ENCODE data around the gene GNB3.

GNB3 gene

DNA sequence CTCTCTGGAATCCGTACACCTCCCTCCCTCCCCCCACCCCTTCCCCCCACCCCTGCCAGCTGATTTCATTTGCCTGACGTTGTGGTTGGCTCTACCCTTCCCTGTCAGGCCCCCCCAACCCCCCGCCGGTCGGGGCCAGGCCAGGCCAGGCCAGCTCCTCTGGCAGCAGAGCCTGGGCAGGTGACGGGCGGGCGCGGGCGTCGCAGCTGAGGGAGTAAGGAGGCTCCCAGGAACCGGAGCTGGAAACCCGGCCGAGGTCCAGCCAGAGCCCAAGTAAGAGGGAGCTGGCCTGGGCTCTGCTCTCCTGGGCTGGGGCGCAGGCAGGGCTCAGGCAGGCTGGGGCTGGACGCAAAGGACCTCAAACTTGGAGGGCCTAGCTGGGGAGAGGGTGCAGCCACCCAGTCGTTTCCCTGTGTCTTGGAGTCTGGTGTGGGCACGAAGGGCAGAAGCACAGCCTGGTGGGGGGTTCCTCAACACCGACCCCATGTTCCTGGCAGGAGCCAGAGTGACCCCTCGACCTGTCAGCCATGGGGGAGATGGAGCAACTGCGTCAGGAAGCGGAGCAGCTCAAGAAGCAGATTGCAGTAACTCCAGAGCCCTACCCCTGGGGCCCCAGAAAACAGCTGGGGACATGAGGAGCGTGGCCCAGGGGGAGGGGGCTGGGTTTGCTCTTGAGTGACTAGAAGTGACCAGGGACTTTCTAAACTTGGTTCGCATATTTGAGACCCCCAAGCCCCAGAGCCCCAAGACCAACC is at the start of gene GNB3:
Gene GNB3, plus strand, starts transcription at position 165 of the 755 bp plus-strand sequence. Its CDS starts 363 bp downstream, at position 528.
- TF ChIP-seq GATA3 (IDR thresholded peaks at IDR 0.05; ENCODE audit: low read depth, low read length) = no peak
- TF ChIP-seq GATA2 (IDR thresholded peaks at IDR 0.05; ENCODE audit: low read depth, low read length) = no peak

DNA sequence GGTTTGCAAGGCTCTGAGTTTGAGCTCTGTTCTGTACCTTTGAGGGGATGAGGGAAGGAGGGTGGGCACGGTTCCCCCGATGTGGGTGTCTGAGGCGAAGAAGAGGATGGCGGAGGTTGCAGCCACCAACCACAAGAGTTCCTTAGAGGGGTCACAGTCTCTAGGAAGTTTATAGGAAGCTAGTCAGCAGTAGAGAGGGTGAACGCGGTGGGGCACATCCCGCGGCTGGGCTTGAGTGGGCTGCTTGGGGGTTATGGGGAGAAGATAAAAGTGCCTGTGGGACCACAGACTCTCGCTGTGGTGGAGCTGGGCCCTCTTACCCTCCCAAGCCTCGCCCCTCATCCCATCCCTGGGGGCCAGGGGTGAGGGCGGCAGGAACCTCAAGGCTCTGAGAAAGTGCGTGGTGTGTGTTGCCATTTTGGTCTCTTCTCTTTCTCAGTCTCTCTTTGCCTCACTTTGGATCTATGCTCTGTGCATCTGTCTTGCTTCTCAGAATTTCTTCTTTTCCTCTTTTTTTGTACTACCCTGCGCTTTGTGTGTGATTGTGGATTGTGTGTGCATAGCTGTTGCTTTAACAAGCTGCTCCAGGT is 48.7 kb upstream of the GNB3 start:
- no peak for TF ChIP-seq GATA3 (IDR thresholded peaks at IDR 0.05; ENCODE audit: low read depth, low read length)
- no peak for TF ChIP-seq GATA2 (IDR thresholded peaks at IDR 0.05; ENCODE audit: low read depth, low read length)

DNA sequence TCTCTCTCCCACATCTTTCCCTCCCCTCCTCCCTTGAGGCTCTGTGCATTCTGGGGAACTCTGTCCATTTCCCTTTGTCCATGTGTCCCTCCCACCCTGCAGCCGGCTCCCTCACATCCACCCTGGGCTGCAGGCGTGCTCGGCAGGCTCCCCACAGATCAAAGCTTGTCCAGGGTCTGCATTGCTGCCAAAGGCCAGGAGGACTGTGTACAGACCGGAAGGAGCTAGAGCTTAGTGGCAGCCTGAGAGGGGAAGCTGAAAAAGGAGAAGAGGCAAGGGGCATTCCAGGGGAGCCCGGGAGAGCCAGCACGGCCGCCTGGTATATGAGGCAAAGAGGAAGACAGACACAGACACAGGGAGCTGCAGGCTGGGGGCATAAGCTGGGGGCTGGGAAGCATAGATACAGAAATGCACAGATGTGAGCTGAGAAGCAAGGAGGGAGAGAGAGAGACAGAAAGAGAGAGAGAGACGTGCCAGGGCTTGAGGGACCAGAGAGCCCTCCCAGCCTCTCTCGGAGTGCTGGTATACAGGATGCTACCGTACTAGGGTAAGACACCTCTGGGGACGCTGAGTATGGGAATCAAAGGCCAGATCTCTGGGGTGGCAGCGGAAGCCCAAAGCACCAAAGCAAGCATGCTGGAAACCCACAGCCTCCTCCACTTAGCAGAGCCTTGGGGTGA is 48.1 kb upstream of the GNB3 start:
- TF ChIP-seq GATA3 (IDR thresholded peaks at IDR 0.05; ENCODE audit: low read depth, low read length) (no peak), GATA2 (IDR thresholded peaks at IDR 0.05; ENCODE audit: low read depth, low read length) (no peak)

DNA sequence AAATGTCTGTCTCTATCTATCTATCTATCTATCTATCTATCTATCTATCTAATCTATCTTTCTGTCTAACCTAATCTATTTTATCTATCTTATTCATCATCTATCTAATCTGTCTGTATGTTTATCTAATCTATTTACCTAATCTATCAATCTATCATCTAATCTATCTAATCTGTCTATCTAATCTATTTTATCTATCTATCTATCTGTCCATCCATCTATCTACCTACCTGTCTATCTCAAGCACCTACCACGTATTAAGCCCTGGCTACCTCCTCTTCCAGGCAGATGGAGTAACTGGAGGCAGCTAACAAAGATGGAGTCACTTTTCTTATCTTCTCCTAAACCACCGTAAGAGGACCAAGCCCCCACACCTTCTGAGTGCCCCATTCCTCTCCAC is 45.6 kb upstream of the GNB3 start:
- TF ChIP-seq GATA2 (IDR thresholded peaks at IDR 0.05; ENCODE audit: low read depth, low read length) = no peak
- no peak for TF ChIP-seq GATA3 (IDR thresholded peaks at IDR 0.05; ENCODE audit: low read depth, low read length)

DNA sequence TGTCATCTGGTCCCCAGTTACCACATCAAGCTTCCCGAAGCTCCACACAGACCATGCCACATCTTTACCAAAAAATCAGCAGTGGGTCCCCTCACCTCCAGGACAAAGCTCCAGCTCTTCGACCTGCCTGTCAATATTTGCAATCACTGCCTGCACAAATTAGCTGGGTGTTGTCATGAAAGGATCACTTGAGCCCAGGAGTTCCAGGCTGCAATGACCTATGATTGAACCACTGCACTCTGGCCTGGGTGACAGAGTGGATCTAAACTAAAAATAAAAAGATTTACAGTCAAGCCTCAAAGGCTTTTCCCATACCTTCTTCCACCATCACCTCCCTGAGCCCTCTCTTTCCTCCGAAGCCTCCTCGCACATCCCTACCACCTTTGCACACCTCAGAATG is 44.1 kb upstream of the GNB3 start:
- no peak for TF ChIP-seq GATA2 (IDR thresholded peaks at IDR 0.05; ENCODE audit: low read depth, low read length)
- TF ChIP-seq GATA3 (IDR thresholded peaks at IDR 0.05; ENCODE audit: low read depth, low read length) = no peak

DNA sequence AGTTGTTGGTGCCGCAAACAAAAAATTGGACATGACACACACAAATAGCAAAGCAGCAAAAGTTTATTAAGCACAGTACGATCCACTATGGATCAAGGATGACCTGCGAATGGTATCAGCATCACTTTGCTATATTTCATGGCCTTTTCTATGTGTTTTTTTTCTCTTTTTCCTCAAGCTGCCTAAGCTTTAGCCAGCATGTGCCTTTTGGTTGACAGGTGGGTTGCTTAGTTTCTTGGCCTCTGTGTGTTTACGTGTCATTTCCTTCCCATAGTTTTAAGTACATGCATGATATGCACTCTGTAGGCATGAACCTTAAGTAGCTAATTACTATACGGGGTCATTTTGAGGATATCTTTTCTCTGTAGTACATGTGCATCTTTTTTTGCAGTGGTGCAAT is 41.6 kb upstream of the GNB3 start:
- TF ChIP-seq GATA3 (IDR thresholded peaks at IDR 0.05; ENCODE audit: low read depth, low read length) = no peak

DNA sequence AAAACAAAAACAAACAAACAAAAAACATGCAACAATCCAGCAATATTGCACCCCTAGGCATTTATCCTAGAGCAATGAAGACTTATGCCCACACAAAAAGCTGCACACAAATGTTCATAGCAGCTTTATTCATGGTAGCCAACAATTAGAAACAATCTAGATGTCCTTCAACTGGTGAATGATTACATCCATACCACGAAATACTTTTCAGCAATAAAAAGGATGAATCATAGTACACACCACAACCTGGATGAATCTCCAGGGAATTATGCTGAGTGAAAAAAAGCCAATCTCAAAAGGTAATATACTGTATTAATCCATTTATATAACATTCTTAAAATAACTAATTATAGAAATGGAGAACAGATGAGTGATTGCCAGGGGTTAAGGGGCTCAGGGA is 33.6 kb upstream of the GNB3 start:
- TF ChIP-seq GATA2 (IDR thresholded peaks at IDR 0.05; ENCODE audit: low read depth, low read length) (no peak), GATA3 (IDR thresholded peaks at IDR 0.05; ENCODE audit: low read depth, low read length) (no peak)

DNA sequence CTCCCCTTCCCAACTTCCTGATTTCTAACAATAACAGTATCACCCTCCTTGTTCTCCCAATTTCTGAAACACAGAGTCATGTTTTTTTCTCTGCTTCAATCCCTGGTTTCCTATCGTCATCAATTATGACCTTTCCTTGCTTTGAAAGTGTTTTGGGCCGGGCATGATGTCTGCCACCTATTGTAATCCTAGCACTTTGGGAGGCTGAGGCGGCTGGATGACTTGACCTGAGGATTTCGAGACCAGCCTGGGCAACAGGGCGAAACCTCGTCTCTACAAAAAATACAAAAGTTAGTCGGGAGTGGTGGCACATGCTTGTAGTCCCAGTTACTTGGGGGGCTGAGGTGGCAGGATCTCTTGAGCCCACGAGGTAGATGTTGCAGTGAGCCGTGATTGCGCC is 31.7 kb upstream of the GNB3 start:
- no peak for TF ChIP-seq GATA2 (IDR thresholded peaks at IDR 0.05; ENCODE audit: low read depth, low read length)
- no peak for TF ChIP-seq GATA3 (IDR thresholded peaks at IDR 0.05; ENCODE audit: low read depth, low read length)

DNA sequence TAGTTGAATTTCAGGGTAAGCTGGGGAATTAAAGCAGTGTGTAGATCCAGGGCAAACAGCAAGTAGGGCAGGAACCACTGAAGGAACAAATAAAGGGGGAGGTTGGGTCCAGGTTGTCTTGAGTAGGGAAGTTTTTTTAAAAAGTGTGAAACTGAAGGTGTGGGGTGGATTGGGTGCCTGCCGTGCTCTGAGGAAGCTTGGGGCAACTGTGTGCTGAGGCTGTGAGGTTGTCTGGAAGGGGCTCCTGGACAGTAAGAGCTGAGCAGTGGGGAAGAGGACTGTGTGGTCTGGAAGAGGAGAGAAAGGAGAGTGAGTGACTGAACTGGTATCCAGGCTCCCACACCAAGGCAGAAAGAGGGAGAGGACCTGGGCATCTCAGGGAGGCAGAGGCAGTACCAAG is 30.0 kb upstream of the GNB3 start:
- TF ChIP-seq GATA3 (IDR thresholded peaks at IDR 0.05; ENCODE audit: low read depth, low read length) (no peak), GATA2 (IDR thresholded peaks at IDR 0.05; ENCODE audit: low read depth, low read length) (no peak)

DNA sequence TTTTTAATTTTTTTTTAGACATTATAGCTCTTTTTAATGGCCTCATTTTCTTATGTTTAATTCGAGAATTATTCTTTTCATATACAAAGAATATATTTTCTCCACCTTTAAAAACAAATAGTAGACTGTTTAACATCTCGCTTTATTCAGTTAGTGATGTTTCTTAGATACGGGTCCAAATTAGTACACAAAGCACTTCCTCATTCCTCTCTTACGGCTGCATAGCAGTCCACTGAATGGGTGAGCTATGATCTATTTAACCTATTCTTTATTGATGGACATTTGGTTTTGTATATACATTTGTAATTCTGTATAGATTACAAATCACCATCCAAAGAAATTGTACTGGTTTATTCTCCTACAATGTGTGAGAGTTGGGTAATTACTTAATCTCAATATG is 27.4 kb upstream of the GNB3 start:
- TF ChIP-seq GATA3 (IDR thresholded peaks at IDR 0.05; ENCODE audit: low read depth, low read length) (no peak), GATA2 (IDR thresholded peaks at IDR 0.05; ENCODE audit: low read depth, low read length) (no peak)

DNA sequence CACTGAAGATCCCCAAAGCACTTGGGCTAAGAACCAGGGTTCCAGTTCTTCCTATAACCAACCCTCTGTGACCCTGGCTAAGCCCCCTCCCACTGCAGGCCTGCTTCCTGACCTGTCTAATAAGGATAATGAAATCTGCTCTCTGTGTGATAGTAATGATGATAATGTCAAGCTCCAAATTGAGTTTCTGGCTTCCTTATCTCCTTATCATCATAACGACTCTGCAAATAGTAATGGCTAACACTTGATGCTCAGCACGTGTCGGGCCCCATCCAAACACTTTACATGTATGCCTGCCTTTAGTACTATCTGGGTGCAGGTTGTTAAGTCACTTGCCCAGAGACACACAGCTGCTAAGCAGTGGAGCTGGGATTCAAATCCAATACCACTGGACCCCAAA is 24.1 kb upstream of the GNB3 start:
- TF ChIP-seq GATA2 (IDR thresholded peaks at IDR 0.05; ENCODE audit: low read depth, low read length) = peak; percentile 84
- TF ChIP-seq GATA3 (IDR thresholded peaks at IDR 0.05; ENCODE audit: low read depth, low read length) = no peak

DNA sequence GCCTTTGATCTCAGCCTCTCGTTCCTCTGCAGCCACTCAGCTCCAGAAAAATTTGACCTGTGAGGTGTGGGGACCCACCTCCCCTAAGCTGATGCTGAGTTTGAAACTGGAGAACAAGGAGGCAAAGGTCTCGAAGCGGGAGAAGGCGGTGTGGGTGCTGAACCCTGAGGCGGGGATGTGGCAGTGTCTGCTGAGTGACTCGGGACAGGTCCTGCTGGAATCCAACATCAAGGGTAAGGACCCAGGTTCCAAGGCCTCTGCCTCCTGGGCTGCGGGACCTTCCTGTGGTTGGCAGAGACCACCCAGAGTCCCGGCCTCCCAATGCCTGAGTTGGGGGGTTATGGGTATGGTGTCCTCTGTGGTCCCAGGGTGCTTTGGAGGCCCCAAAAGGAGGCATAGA is 23.6 kb upstream of the GNB3 start:
- no peak for TF ChIP-seq GATA2 (IDR thresholded peaks at IDR 0.05; ENCODE audit: low read depth, low read length)
- no peak for TF ChIP-seq GATA3 (IDR thresholded peaks at IDR 0.05; ENCODE audit: low read depth, low read length)

DNA sequence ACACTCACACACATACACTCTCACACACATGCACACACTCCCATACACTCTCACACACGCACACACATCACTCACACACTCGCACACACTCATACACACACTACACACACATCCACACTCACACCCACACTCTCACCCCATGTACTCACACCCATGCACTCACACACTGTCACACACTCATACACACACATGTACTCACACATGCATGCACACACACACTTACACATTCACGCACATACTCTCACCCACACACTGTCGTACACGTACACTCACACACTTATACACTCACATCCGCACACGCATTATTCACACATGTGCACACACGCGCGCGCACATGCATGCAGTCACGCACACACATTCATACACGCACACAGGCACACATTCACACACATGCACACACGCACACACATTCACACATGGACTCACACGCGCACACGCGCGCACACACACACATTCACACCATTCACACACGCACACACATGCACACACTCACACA is 23.0 kb upstream of the GNB3 start:
- TF ChIP-seq GATA3 (IDR thresholded peaks at IDR 0.05; ENCODE audit: low read depth, low read length) = no peak
- TF ChIP-seq GATA2 (IDR thresholded peaks at IDR 0.05; ENCODE audit: low read depth, low read length) = no peak

DNA sequence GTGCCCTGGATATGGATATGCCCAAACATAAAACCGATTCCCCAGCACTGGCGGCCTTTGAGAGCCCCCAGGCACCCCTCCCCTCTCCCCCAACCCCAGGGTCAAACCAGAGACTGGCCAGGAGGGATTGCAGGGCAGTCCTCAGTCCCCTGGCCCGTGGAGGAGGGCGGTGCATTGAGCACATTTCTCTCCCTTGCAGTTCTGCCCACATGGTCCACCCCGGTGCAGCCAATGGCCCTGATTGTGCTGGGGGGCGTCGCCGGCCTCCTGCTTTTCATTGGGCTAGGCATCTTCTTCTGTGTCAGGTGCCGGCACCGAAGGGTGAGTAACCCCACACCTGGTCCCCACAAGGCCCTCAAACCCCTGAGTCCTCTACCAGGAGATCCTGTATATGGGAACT is 22.5 kb upstream of the GNB3 start:
- no peak for TF ChIP-seq GATA2 (IDR thresholded peaks at IDR 0.05; ENCODE audit: low read depth, low read length)

DNA sequence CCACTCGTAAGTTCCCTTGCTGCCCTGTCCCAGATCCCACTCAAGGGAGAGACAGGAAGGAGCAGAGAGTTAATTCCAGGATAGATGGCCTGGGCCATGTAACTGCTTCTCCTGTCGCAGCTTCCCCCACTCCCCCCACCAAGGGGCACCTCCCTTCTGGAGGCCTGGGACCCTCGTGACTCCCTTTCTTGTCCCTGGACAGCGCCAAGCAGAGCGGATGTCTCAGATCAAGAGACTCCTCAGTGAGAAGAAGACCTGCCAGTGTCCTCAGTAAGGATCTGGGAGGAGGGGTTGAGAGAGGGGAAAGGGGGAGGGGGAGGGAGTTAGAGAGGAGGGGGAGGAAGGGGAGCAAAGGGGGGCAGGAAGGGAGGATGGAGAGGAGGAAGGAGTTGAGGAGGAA is 22.1 kb upstream of the GNB3 start:
- no peak for TF ChIP-seq GATA2 (IDR thresholded peaks at IDR 0.05; ENCODE audit: low read depth, low read length)
- TF ChIP-seq GATA3 (IDR thresholded peaks at IDR 0.05; ENCODE audit: low read depth, low read length) = no peak
